HG02642 (cell line): Measurements from ENCODE around the gene SLC25A26.

Experiments used
- ATAC-seq: cut with Tn5 transposase; IDR thresholded peaks from one replicate; pipeline ENCODE4 v1.9.1; 2021; ENCODE audit warnings: mild to moderate bottlenecking; ENCODE audit not compliant: unreplicated experiment, poor library complexity

The SLC25A26 gene

DNA sequence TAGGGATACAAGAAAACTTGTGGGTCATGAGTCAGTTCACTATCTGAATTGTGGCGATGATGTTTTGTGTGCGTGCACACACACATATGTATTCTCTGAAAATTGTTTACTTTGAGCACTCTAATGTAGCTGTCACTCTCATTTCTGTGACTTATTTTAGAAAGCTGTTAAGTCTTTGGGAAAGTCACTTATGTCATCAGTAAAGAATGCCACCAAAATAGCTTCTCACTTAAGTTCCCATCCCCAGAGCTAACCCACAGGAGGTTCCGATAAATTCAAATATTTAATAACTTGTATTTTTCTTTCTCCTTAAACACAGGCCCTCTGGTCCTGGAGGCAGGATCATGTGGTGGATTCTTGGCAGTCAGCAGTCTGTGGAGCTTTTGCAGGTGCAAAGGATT lies 141.7 kb downstream of the SLC25A26 start:
- no peak for ATAC-seq

DNA sequence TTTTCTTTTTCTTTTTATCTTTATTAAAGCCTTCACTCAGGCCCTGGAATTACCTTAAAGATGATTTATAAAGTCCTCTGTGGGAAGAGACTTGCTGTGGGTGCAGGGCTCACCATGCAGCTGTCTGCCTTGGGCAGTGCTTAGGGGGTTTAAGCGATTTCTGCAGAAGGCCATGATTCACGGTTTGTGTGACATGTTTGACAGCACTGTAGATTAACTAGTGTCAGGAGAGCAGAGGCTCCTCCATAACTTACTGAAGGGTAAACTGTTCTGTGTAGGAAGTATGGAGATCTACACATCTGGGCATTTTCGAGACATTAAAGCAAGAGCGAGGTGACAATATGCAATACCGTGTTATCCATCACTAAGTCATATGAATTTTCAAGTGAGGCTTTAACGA lies 142.3 kb downstream of the SLC25A26 start:
- ATAC-seq = no peak

DNA sequence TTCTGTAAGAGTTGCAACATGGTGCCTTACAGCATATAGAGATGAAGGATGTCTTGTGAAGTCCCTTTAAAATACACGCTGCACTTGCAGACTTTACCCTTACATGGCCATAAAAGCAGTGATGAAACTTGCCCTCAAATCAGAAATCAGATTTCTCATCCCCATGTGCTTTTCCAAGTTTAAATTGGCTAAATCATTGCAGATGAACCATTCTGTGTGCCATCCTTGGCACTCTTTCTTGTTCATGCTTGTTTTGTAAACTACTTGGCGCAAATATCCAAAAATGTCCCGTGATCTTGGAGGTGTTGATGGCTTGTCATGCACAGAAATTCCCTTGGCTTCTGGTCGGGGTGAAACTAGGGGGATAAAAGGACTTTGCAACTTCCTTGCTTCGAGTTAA lies 144.3 kb downstream of the SLC25A26 start:
- ATAC-seq = no peak

DNA sequence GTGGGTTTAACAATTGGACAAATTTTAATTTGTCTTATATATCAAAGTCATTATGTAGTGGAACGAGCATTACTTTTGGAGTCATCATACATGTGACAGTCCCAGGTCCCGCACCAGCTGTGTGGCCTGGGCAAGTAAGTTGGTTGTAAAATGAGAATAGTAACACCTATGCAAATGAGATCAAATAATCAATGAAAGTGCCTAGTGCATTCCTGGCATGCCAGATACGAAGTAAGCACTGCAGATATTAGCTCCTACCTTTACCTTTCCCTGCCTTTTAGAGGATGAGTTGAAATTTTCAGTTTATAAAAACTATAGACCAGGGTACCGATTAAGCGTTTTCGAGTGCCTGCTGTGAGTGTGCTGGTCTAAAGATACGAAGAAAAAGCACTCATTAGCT lies 145.9 kb downstream of the SLC25A26 start:
- no peak for ATAC-seq

GRCh38 chr3:66367979-66368378 lies 147.2 kb downstream of the SLC25A26 start:
- no peak for ATAC-seq

DNA sequence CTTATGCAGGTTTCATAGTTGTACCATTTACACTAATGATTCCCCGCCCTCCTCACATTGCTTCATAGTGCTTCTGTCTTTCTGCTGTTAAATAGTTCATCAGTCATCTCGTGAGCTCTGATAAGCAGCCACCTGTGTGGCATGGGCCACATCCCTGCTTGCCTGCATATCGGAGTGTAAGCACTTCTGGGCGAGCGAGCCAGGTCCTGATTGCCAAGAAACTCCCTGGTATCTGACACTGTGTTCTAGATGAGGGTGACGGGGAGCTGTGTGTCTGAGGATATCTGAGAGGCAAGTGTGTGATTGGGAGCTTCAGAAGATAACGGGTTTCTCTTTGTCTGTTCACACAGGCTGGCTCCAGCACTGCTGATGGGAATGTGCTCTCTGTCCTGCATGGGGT lies 149.4 kb downstream of the SLC25A26 start:
- no peak for ATAC-seq

DNA sequence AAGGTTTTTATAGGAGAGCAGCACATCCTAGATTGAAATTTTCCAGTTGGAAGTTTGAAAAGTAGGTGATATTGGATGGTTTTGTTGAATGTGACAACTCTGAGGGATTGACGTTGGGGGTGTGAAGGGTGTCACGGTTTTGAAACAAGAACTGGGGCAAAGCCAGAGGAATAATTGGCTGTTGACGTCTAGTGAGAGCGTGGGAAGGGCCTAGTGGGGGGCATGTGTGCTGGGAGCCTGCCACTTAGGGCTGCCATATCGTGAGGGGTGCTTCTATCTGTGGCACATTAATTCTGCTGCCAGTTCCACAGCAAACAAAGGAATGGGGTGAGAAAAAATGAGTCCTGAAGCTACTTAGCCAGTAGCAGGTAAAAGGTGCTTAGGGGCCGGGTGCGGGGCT lies 150.6 kb downstream of the SLC25A26 start:
- ATAC-seq = no peak

- no peak for ATAC-seq
Measured at GRCh38 chr3:66372681-66373350, 152.0 kb downstream of the SLC25A26 start.

DNA sequence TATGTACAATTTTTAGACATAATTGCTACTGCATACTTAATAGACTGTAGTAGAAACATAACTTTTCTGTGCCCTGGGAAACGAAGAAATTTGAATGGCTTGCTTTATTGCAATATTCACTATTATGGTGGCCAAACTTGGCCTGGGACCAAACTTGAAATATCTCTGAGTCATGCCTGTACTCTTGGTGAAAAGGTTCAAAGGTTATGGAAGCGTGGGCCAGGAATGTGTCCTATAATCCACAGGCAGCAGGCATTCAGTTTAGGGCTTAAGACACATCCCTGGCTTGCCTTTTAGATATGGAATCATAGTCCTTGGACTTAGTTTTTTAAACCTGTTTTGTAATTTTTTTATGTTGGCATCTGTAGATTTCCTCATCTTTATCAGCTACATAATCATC lies 155.8 kb downstream of the SLC25A26 start:
- no peak for ATAC-seq

- no peak for ATAC-seq
Measured at GRCh38 chr3:66377800-66378199, 157.0 kb downstream of the SLC25A26 start.

- no peak for ATAC-seq
Measured at GRCh38 chr3:66378256-66378655, 157.5 kb downstream of the SLC25A26 start.

DNA sequence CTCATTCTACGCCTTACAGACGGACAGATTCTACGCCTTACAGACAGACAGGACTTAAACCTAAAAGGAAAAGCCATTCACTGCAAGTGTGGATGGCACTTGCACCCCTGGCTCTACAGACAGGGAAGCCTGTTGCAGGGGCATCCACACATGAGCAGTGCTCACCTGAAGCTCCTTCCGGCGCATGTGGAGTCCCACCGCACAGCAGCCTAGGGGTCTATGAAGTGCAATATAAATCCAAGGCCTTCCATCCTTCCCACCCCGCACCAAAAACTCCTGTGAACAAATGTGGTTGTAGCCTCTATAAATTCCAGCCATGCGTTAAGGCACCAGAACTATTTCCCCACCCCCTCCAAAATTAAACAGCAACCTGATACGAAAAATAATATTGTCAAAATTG lies 158.8 kb downstream of the SLC25A26 start:
- ATAC-seq = no peak

GRCh38 chr3:66380200-66380932 lies 159.6 kb downstream of the SLC25A26 start:
- ATAC-seq = no peak

- no peak for ATAC-seq
Measured at GRCh38 chr3:66381626-66382025, 160.8 kb downstream of the SLC25A26 start.

DNA sequence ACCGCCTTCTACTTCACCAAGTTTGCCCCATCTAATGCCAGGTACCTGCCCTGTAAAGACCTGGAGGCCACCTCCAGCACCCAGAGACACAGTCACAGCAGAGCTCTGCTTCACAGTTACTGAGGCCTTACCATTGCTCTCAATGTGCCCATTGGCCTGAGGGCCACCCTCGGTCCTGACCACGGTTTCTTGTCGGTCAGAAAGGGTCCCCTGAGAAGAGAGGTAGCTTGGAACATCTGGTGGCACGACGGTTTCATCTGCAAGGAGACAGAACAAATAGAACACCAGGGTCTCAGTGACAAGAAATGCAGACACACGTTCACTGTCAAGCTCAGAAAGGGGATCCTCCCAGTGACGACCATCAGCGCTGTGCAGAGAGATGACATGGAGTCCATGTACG lies 161.3 kb downstream of the SLC25A26 start:
- ATAC-seq = no peak

DNA sequence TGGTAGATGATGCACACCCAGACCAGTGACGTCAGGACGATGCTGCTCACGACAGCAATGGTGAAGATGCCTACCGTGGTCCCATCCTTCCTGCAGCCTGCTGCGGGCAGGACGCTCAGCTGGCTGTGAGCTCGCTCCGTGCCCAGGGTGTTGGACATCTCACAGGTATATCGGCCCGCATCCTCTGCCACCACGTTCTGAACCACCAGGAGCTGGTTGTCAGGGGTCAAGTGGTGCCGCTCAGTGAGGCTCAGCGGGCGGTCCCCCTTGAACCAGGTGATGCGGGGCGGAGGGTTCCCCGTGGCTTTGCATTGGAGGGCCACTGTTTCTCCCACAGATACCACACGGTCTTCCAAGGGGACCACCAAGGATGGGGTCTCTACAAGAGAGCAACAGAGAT lies 162.2 kb downstream of the SLC25A26 start:
- ATAC-seq = no peak

DNA sequence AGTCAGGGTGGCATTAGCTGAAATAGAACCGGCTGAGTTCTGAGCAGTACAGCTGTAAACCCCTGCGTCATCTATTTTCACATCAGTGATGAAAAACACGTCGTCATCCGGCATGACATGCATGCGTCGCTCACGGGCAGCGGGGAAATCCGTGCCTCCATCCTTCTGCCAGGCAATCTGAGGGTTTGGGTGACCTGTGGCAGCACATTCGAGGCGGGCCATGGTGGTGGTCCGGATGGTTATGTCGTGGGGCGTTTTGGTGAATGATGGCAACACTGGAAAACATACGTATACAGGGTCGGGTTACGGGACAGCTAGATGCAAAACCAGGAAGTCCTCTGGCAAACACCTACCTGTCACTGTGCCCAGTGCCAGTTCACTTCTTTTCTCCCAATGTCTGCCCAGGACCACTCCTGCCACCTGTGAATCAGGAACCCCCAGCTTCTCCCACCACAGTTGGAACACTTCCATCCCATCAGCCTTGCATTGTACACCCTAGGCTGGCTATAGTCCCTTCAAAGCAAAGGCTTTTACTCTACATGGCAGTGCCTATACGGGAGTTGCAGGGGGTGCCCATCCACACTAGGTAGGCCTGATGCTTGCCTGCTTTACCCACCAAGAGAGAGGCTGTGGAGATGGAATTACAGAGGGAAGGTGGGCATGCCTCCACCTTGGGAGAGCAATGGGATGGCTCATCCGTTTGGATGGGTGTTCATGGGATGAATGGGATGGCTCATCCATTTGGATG lies 163.4 kb downstream of the SLC25A26 start:
- ATAC-seq = no peak

- ATAC-seq = no peak
Measured at GRCh38 chr3:66385066-66385465, 164.3 kb downstream of the SLC25A26 start.

- ATAC-seq = peak; percentile 84
Measured at GRCh38 chr3:66386011-66386924, 165.5 kb downstream of the SLC25A26 start.

DNA sequence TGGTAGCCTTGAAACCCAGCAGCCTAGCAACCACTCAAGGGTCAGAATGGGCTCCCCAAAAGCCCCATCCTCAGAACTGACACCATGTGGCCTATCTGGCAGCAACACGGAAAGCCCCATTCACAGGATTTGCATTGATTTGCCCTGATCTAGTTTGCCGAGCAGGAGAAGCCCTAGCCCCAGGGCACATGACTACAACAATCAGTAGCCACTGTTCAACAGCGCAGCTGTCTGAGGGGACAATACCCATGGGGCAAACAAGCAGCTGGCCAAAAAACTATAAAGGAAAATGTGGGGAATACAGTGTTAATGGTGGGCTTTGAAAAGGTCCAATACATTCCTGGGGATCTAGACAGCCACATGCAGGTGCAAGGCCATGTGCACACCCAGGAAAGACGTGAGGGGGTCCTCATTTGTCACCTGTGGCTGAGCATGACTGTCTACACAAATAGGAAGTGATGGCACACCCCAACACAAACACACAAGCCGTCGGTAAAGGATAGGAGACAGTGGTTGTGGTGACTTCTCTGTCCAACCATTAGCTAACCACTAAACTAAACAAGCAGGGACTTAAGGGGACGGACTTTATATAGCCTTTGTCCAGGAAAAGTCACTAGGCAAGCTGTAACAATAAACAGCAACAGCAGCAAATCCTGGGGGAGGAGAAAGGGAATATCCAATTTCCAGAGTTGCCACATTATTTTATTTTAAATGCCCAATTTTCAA lies 166.3 kb downstream of the SLC25A26 start:
- peak; percentile 68 for ATAC-seq
